HG03571 (cell line): ENCODE measurements around the gene GDPD3.
"Not testable (repeated sequence)": the region's sequence is repeated elsewhere in the genome, so short reads cannot be mapped to it uniquely, and the experiment has no call there.

ENCODE experiments used
- ATAC-seq: cut with Tn5 transposase; IDR thresholded peaks from one replicate; pipeline ENCODE4 v1.9.1; 2021; ENCODE audit not compliant: unreplicated experiment

GDPD3 gene

GRCh38 chr16:30125690-30126089, 12.4 kb upstream of the GDPD3 start:
- not testable (repeated sequence) for ATAC-seq

- no peak for ATAC-seq
Measured at GRCh38 chr16:30124985-30125379, 11.6 kb upstream of the GDPD3 start.

GRCh38 chr16:30122604-30123160, 9.3 kb upstream of the GDPD3 start:
- ATAC-seq: no peak

- no peak for ATAC-seq
Measured at GRCh38 chr16:30121741-30122571, 8.6 kb upstream of the GDPD3 start.

GRCh38 chr16:30120340-30121105, 7.2 kb upstream of the GDPD3 start:
- no peak for ATAC-seq

- ATAC-seq: no peak
Measured at GRCh38 chr16:30119428-30119827, 6.1 kb upstream of the GDPD3 start.

- no peak for ATAC-seq
Measured at GRCh38 chr16:30117768-30118167, 4.4 kb upstream of the GDPD3 start.

GRCh38 chr16:30116291-30117207, 3.2 kb upstream of the GDPD3 start:
- no peak for ATAC-seq

- no peak for ATAC-seq
Measured at GRCh38 chr16:30115238-30115637, 1.9 kb upstream of the GDPD3 start.

- ATAC-seq: not testable (repeated sequence)
Measured at GRCh38 chr16:30114833-30115232, 1.5 kb upstream of the GDPD3 start.

- ATAC-seq: no peak
Measured at GRCh38 chr16:30114411-30114810, 1.1 kb upstream of the GDPD3 start.

- ATAC-seq: no peak
Measured at GRCh38 chr16:30113711-30114333, 485 bp upstream of the GDPD3 start.

- no peak for ATAC-seq
Measured at GRCh38 chr16:30112197-30113030, 923 bp downstream of the GDPD3 start.

- no peak for ATAC-seq
Measured at GRCh38 chr16:30110661-30111060, 2.7 kb downstream of the GDPD3 start.

GRCh38 chr16:30108059-30108850, 5.1 kb downstream of the GDPD3 start:
- no peak for ATAC-seq

- ATAC-seq: no peak
Measured at GRCh38 chr16:30104492-30104891, 8.8 kb downstream of the GDPD3 start.

- ATAC-seq: no peak
Measured at GRCh38 chr16:30104090-30104489, 9.2 kb downstream of the GDPD3 start.

- ATAC-seq: no peak
Measured at GRCh38 chr16:30096862-30097563, 16.3 kb downstream of the GDPD3 start.
